HuH-7.5 (cell line): Measurements from ENCODE around the gene KRTAP21-1.
"Not testable (repeated sequence)": the region's sequence is repeated elsewhere in the genome, so short reads cannot be mapped to it uniquely, and the experiment has no call there.

Experiments
- DNase-seq: peaks from one replicate; pipeline ENCODE4 v3.0.0; 2011; ENCODE audit warnings: low spot score

The KRTAP21-1 gene

GRCh38 chr21:30755328-30755727 is at the start of gene KRTAP21-1:
TSS of gene KRTAP21-1 (minus strand) at chr21:30755428. CDS start at chr21:30755378, 50 bp downstream.
- DNase-seq = not testable (repeated sequence)

GRCh38 chr21:30800605-30801004 is 45.4 kb upstream of the KRTAP21-1 start:
- no peak for DNase-seq

- DNase-seq = no peak
Observed at GRCh38 chr21:30793581-30794314, 38.5 kb upstream of the KRTAP21-1 start.

GRCh38 chr21:30779249-30779648 is 24.0 kb upstream of the KRTAP21-1 start:
- DNase-seq = no peak

- DNase-seq = no peak
Observed at GRCh38 chr21:30769724-30770431, 14.7 kb upstream of the KRTAP21-1 start.

- no peak for DNase-seq
Observed at GRCh38 chr21:30760776-30761175, 5.5 kb upstream of the KRTAP21-1 start.

GRCh38 chr21:30758306-30758705 is 3.1 kb upstream of the KRTAP21-1 start:
- no peak for DNase-seq

GRCh38 chr21:30747159-30747558 is 8.1 kb downstream of the KRTAP21-1 start, which contains the start of gene KRTAP21-2:
TSS of gene KRTAP21-2 (minus strand) at chr21:30747259. CDS start at chr21:30747202, 57 bp downstream.
- no peak for DNase-seq

GRCh38 chr21:30740462-30740861 is 14.8 kb downstream of the KRTAP21-1 start:
- no peak for DNase-seq

- DNase-seq = no peak
Observed at GRCh38 chr21:30733026-30733425, 22.2 kb downstream of the KRTAP21-1 start.

GRCh38 chr21:30726726-30727125 is 28.5 kb downstream of the KRTAP21-1 start:
- no peak for DNase-seq

- DNase-seq = no peak
Observed at GRCh38 chr21:30719401-30719800, 35.8 kb downstream of the KRTAP21-1 start.

GRCh38 chr21:30718239-30718909 is 36.9 kb downstream of the KRTAP21-1 start, which contains the start of gene KRTAP21-3:
TSS of gene KRTAP21-3 (minus strand) at chr21:30718777. CDS start at chr21:30718759, 18 bp downstream.
- no peak for DNase-seq

GRCh38 chr21:30717105-30717504 is 38.1 kb downstream of the KRTAP21-1 start:
- no peak for DNase-seq

GRCh38 chr21:30714946-30715345 is 40.3 kb downstream of the KRTAP21-1 start:
- no peak for DNase-seq

GRCh38 chr21:30714456-30714855 is 40.8 kb downstream of the KRTAP21-1 start:
- DNase-seq = no peak

GRCh38 chr21:30713766-30714165 is 41.5 kb downstream of the KRTAP21-1 start:
- no peak for DNase-seq

GRCh38 chr21:30710499-30710898 is 44.7 kb downstream of the KRTAP21-1 start:
- DNase-seq = no peak

GRCh38 chr21:30707409-30707808 is 47.8 kb downstream of the KRTAP21-1 start:
- no peak for DNase-seq
